GM19023 (cell line): Measurements from ENCODE around the gene MEI1.
A peak's percentile ranks its signal among the peaks of the same experiment; 100 is the strongest.

Experiments used
- ATAC-seq: cut with Tn5 transposase; IDR thresholded peaks from one replicate; pipeline ENCODE4 v1.9.1; 2021; ENCODE audit warnings: mild to moderate bottlenecking, moderate library complexity; ENCODE audit not compliant: unreplicated experiment

The MEI1 gene

GRCh38 chr22:41781507-41781906, 82.2 kb downstream of the MEI1 start:
- ATAC-seq = peak; percentile 25

DNA sequence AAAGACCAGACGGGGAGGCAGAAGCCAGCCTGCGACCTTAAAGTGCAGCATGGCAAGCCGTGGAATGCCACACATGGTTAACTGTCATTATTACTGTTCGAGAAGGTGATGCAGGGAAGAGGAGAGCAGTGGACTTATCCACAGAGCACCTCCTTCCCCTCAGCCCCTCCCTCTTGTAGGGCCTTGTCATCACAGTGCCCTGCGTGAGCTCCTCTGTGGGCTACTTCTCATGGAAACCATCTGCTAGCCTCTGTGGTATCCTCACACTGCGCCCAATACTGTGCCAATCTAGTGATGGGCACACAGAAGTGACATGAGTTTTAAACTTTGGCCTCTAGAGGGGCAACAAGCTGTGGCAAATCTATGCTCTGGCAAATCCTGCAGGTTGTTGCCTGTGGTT, 83.0 kb downstream of the MEI1 start:
- no peak for ATAC-seq

- no peak for ATAC-seq
Measured at GRCh38 chr22:41782751-41783150, 83.4 kb downstream of the MEI1 start.

GRCh38 chr22:41787331-41787730, 88.0 kb downstream of the MEI1 start:
- no peak for ATAC-seq

DNA sequence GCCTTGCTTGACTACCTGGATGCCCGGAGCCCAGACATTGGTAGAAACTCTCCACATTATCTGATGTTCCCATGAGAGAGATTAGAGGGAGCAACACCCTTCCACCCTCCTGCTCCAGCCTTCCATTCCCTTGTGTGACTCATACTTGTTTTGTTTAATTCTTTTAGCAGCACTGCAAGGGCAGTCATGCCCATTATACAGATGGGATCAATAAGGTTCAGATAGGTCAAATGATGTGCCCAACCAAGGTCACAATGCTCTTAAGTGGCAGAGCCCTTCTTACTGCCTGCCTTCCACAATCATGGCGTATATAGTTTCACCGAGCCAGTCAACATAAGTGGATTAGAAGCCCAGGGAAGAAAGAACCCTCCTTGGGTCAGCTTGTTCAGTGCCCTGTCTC, 94.6 kb downstream of the MEI1 start:
- ATAC-seq = no peak

DNA sequence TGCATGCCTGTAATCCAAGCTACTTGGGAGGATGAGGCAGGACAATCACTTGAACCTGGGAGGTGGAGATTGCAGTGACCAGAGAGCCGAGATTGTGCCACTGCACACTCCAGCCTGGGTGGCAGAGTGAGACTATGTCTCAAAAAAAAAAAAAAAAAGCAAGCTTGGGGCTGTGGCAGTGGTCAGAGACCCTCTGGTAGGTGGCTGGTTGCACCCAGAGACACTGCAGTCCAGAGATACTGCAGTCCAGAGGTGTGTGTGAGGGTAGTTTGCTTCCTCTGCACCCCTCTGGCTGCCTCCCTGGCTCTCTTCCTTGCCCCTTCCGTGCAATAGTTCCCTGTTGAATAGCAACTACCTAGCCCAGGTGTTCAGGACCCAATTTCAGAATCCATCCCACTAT, 99.4 kb downstream of the MEI1 start:
- ATAC-seq = no peak

DNA sequence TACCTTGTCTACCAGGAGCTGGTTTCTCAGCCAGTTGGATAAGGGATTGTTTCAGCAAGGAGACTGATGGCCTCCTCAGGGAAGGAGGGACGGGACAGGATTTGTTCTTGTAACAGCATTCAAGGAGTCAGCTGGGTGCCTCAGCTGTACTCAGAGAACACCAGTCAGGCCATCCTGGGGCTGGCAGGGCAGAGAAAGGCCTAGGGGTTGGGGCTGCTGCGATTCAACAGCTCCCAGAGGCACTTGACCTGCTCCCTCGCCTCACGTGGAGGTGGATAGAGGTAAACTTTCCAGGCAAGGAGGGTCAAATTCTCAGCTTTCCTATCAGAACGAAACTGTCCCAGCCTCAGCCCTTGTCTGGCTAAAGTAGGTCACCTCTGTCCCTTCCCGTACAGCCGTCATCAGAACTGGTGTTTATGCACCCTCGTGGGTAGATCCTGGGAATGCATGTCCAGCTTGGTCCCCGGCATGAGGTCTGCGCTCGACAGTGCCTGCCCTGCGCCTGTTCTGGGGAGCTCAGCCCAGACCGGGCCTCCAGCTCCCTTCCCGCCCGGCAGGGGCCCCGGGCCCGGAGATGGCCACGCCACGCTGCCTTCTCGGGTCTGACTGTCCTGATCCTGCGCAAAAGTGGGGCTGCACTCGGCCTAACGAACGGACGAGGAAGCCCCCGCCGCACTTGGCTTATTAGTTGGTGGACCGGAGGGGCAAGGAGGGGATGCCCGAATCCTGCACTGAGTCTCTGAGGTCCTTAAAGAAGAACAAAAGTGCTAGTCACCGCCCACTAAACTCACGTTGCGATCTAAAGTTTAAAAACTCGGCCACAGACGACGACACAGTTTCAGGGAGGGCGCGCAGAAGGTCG, 100.4 kb downstream of the MEI1 start:
- no peak for ATAC-seq

DNA sequence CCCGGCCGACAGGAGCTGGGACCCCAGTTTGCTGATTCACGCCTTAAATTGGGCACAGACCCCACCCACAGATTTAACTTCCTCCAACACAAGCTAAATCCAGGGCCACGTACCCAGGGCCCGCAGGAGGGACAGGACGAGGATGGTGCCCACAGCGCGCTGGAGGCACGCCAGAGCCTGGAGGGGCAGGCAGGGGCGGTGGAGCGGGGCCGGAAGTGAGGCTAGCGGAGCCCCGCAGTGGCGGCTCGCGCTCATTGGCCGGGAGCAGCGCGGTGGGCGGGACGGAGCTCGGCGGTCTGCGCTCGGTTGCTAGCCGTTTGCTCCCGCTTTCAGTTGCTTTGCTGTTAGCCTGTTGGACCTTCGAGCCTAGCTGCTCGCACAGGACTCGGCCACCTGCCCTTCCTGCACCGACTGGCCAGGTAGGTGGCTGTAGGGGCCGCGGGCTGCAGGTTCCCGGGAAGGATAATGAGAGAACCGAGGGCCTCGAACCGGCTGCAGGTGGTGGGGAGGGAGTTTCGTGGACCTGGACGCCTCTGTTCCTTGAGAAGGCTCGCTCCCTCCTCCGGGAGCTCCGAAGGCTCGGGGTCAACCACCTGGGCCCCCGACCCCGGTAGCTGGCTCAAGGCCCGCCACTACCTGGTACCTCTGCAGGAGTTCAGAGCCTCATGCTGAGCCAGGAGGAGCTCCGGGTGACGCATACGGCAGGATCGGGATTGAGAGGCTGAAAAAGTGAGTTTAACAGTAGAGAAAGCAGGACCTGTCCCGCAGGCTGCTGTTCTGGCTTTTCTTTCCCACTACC, 101.2 kb downstream of the MEI1 start, which contains the start of gene CCDC134:
CCDC134 (plus strand) TSS at position 332 of the 799 bp plus-strand sequence. CDS start 8,212 bp downstream, outside the sequence.
- peak; percentile 92 for ATAC-seq

DNA sequence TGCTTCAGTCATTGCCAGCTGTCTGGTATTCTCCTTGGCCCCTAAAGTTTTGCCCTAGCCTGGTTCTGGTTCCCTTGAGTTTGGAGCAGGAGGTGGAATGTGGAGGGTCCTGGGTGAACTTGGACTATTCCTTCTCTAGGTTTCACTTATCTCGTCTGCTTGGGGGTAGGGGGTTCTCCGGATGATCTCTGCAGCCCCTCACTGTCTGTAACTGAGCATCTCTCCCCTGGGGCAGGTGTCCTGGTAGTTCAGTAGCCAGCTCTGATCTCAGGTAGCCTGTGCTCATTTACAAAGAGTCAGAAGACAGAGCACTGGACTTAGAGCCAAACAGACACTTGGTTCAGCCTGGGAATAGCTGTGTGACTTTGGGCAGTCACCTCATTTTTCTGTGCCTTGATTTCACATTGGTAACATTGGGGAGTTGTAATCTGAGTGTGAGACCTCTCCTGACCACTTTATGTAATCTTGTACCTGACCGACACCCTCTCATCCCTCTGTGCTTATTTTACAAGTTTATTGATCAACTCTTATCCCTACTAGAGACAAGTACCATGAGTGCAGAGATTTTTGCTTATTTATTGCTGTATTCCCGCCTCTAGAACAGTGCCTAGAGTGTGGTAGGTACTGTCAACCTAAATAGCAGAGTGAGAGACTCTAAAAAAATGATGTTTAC, 102.0 kb downstream of the MEI1 start:
- ATAC-seq = no peak

GRCh38 chr22:41801886-41802285, 102.6 kb downstream of the MEI1 start:
- no peak for ATAC-seq

- ATAC-seq = no peak
Measured at GRCh38 chr22:41805639-41806038, 106.3 kb downstream of the MEI1 start.

DNA sequence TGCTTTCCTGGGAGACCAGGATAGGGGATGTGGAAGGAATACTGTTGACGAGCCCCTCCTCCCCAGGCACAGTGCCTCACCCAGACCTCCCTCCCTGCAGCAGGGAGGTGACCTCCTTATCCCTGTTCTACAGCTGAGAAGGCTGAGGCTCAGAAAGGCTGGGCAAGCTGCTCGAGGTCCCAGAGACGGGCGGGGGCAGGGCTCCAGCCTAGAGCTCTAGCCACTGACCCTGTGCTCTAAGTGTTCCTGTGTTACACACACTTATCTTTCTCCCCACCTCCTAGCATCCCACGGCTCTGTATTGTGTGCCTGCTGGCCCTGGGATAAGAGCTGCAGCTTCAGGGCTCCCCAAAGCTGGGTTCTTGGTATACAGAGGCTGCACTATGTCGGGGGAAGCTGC, 109.1 kb downstream of the MEI1 start:
- no peak for ATAC-seq

DNA sequence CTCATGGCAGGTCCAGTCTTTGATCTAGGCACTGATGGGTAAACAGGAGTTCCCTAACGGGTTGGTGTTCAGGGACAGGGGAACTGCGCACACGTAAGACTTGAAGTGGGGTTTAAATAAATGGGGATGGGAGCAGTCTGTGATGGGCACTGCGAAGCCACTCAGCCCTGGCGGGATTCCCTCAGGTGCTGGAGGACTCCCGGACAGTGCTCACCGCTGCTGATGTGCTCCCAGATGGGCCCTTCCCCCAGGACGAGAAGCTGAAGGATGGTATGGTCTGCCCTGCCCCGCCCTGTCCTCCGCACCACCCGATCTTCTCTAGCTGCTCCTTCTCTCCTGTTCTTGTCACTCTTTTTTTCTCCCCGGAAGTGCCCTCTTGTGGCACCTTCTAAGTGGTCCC, 110.7 kb downstream of the MEI1 start:
- no peak for ATAC-seq

DNA sequence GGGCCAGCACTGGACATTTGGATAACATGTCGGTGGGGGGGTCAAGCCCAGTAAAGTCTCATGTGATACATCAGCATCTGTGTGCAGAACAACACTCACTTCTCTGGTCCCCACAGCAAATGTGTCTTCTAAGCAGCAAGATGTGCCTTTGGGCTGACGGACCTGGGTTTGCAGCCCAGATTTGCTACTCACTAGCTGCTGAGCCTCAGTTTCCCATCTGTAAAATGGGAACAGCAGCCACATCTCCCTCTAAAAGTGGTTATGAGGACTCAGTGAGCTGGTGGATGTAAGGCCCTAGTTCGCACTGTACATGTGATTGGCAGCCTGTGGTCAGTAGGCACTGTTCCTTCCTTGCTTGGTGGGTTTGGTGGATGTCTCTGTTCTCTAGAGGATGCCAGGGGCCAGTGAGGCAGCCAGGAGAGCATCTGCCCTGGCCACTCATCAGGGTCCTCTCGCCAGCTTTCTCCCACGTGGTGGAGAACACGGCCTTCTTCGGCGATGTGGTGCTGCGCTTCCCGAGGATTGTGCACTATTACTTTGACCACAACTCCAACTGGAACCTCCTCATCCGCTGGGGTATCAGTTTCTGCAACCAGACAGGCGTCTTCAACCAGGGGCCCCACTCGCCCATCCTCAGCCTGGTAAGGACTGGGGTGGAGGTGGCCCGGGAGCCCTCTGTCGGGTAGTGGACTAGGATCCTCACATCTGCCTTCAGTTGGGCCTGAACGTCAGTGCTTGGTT, 113.7 kb downstream of the MEI1 start:
- no peak for ATAC-seq

- no peak for ATAC-seq
Measured at GRCh38 chr22:41813726-41814410, 114.6 kb downstream of the MEI1 start.

- no peak for ATAC-seq
Measured at GRCh38 chr22:41815716-41816115, 116.4 kb downstream of the MEI1 start.

DNA sequence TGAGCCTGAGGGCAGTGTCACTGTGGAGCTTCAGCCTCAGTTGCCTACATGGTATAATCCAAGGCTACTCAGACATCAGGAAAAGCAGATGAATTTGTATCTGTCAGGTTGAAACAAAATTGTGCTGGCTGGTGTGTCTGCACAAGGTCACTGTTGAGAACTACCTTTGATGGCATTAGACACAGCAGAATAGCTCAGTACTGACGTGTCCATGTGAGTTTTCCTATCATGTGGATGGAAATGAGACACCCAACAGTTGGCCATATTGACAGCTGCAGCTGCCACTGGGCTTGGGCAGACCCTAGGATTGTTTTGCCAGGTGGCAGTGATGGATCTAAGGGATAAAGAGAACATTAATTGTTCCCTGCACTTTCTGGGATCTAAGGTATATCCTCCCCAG, 116.9 kb downstream of the MEI1 start:
- ATAC-seq = no peak

- ATAC-seq = no peak
Measured at GRCh38 chr22:41816871-41817270, 117.6 kb downstream of the MEI1 start.

GRCh38 chr22:41818011-41818410, 118.7 kb downstream of the MEI1 start:
- no peak for ATAC-seq

DNA sequence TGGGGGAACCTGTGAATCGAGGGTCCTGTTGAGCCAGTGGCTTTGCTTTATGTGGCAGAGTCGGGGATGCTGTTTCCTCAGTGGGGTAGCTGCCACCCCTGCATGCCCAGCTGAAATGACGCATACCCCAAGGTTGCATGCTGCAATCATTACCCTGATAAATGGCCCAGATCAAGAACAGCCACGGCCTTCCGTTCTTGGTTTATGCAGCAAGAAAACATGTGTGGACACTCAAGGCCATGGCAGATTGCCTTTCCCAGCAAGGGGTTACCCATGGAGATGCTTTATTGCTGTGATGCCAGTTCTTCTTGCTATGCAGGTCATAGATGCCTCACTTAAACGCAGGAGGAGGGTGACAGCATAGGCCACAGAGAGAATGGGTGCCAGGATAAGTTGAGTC, 119.3 kb downstream of the MEI1 start:
- ATAC-seq = no peak
